Lung (tissue), 12 donors: ENCODE results near the gene ABCC9. TPM values are rescaled to one million over a fixed set of nuclear protein-coding genes. Genes with fewer than 3 reads are reported as not detected.

Source experiments
- ATAC-seq: fragments of 200-7000 bp; cut with Tn5 transposase; one replicate; pipeline ENCODE4 v1.9.1; 2020; ENCODE audit warnings: moderate number of reproducible peaks; ENCODE audit not compliant: insufficient read depth, low FRiP score
- DNase-seq, 3 donors: peaks; one replicate each; pipeline ENCODE4 v3.0.0-alpha.2; 2013 to 2017
- H3K27ac ChIP-seq, 2 donors: one replicate each; pipeline ENCODE4 v1.5.1; 2013; ENCODE audit warnings: mild to moderate bottlenecking in 2 of 2, moderate library complexity in 2 of 2, control low read depth in 1 of 2, inconsistent platforms in 1 of 2, low read depth in 1 of 2, low read length in 1 of 2
- H3K27me3 ChIP-seq, 3 donors: one replicate each; pipeline ENCODE4 v1.5.1; 2013; ENCODE audit warnings: low read length in 2 of 3; ENCODE audit not compliant: control insufficient read depth in 3 of 3, insufficient read depth in 3 of 3
- H3K36me3 ChIP-seq, 4 donors: one replicate each; pipeline ENCODE4 v1.5.1; 2013; ENCODE audit warnings: low read length in 4 of 4, mild to moderate bottlenecking in 1 of 4, moderate library complexity in 1 of 4; ENCODE audit not compliant: control insufficient read depth in 4 of 4, insufficient read depth in 4 of 4
- H3K4me1 ChIP-seq, 5 donors: one replicate each; pipeline ENCODE4 v1.5.1; 2013; ENCODE audit warnings: low read length in 5 of 5, mild to moderate bottlenecking in 2 of 5, moderate library complexity in 1 of 5; ENCODE audit not compliant: control insufficient read depth in 5 of 5, insufficient read depth in 5 of 5
- H3K4me3 ChIP-seq: one replicate; pipeline ENCODE4 v1.5.1; 2013; ENCODE audit warnings: mild to moderate bottlenecking, control low read depth, moderate library complexity
- H3K9ac ChIP-seq, 2 donors: one replicate each; pipeline ENCODE4 v1.5.1; 2013; ENCODE audit warnings: low read length in 2 of 2, control low read depth in 1 of 2; ENCODE audit not compliant: insufficient read depth in 1 of 2
- H3K9me3 ChIP-seq, 4 donors: one replicate each; pipeline ENCODE4 v1.5.1; 2013; ENCODE audit warnings: low read length in 3 of 4, mild to moderate bottlenecking in 1 of 4, moderate library complexity in 1 of 4; ENCODE audit not compliant: control insufficient read depth in 4 of 4, insufficient read depth in 3 of 4
- CTCF ChIP-seq: IDR thresholded peaks from 2 replicates; pipeline ENCODE4 v1.5.1; 2012; ENCODE audit warnings: mild to moderate bottlenecking; ENCODE audit errors: control extremely low read depth, extremely low read depth
- WGBS, 2 donors: extraction: QIAGEN DNeasy Blood & Tissue Kit; methylation state at CpG; one replicate each; pipeline ENCODE4 v1.1.7; 2013; 5-methylcytosine and 5-hydroxymethylcytosine counted together
- polyA plus RNA-seq, 2 donors: library from polyadenylated mRNA; stranded (reverse); fragments of 200-250 nt; gene quantifications; one replicate each; pipeline ENCODE4 v1.2.1, GENCODE V29; 2013
- total RNA-seq, 2 donors: library from RNA; depleted of rRNA in 1 of 2; stranded (reverse); fragments of >200 nt in 1 of 2; gene quantifications; one replicate each; pipeline ENCODE4 v1.2.1, GENCODE V29; 2014 to 2021
- donor health status: control.
- donor health status: control.
- donor health status: Bipolar disorder and iron deficiency.
- donor health status: healthy.
- donor health status: DM: yes; HTN: yes; CAD: no.

ABCC9 gene
- total and polyA plus RNA-seq, 4 donors, result 2.5 to 33.4 (median 7.7) TPM

GRCh38 chr12:21759737-21760136 is 181.5 kb downstream of the ABCC9 start:
- TF ChIP-seq CTCF, result no peak
- WGBS, 2 donors, result 89 to 91% methylated on average over 5 of the region's 5 CpGs
- ATAC-seq (no peak), DNase-seq (no peak)
- no peaks in the 10 kb centered on the region for H3K9me3 ChIP-seq
- H3K27me3 ChIP-seq, result no peaks in the 10 kb centered on the region
- H3K36me3 ChIP-seq, result peaks cover 0 to 4% (median 0%) of the 10 kb centered on the region in 4 donors
- peaks cover 0 to 16% (median 2%) of the 10 kb centered on the region in 5 donors for H3K4me1 ChIP-seq
- H3K4me3 ChIP-seq, result no peak overlapping the region
- no peak overlapping the region for H3K27ac ChIP-seq
- H3K9ac ChIP-seq, result no peak overlapping the region

- Histone ChIP-seq H3K4me3 (no peak overlapping the region), H3K9me3 (no peaks in the 10 kb centered on the region), H3K36me3 (no peaks in the 10 kb centered on the region), H3K9ac (no peak overlapping the region), H3K27ac (no peak overlapping the region), H3K4me1 (peaks cover 0 to 21% (median 2%) of the 10 kb centered on the region in 5 donors), H3K27me3 (no peaks in the 10 kb centered on the region)
- ATAC-seq (no peak), DNase-seq (peak in 2 of 3 donors; percentile 60 to 65)
- WGBS, 2 donors, result 63 to 64% methylated on average over 2 of the region's 2 CpGs
- no peak for TF ChIP-seq CTCF
Observed at GRCh38 chr12:21757735-21758134, 183.5 kb downstream of the ABCC9 start.

GRCh38 chr12:21756699-21757098 is 184.5 kb downstream of the ABCC9 start:
- no peak for ATAC-seq
- no peak for DNase-seq
- 89 to 94% methylated on average over 4 of the region's 4 CpGs for WGBS, 2 donors
- TF ChIP-seq CTCF, result no peak
- Histone ChIP-seq H3K4me3 (no peak overlapping the region), H3K27me3 (no peaks in the 10 kb centered on the region), H3K4me1 (peaks cover 0 to 28% (median 7%) of the 10 kb centered on the region in 5 donors), H3K9me3 (no peaks in the 10 kb centered on the region), H3K36me3 (no peaks in the 10 kb centered on the region), H3K9ac (no peak overlapping the region), H3K27ac (no peak overlapping the region)

- 25 to 44% methylated on average over 4 of the region's 4 CpGs for WGBS, 2 donors
- Histone ChIP-seq H3K9me3 (no peaks in the 10 kb centered on the region), H3K4me1 (peaks cover 0 to 24% (median 8%) of the 10 kb centered on the region in 5 donors), H3K36me3 (no peaks in the 10 kb centered on the region), H3K9ac (no peak overlapping the region), H3K4me3 (no peak overlapping the region), H3K27me3 (no peaks in the 10 kb centered on the region), H3K27ac (no peak overlapping the region)
- ATAC-seq (no peak), DNase-seq (peak; percentile 65 to 97 (median 93))
- TF ChIP-seq CTCF, result no peak
Observed at GRCh38 chr12:21751517-21751916, 189.7 kb downstream of the ABCC9 start.
